Dedifferentiated amniotic fluid mesenchymal stem cell (primary cell): ENCODE data around the gene BRD9.
"Not testable (repeated sequence)": the region's sequence is repeated elsewhere in the genome, so short reads cannot be mapped to it uniquely, and the experiment has no call there.

Source experiments
- DNase-seq: peaks from one replicate; pipeline ENCODE4 v3.0.0-alpha.2; 2016; ENCODE audit errors: extremely low spot score

The BRD9 gene

DNA sequence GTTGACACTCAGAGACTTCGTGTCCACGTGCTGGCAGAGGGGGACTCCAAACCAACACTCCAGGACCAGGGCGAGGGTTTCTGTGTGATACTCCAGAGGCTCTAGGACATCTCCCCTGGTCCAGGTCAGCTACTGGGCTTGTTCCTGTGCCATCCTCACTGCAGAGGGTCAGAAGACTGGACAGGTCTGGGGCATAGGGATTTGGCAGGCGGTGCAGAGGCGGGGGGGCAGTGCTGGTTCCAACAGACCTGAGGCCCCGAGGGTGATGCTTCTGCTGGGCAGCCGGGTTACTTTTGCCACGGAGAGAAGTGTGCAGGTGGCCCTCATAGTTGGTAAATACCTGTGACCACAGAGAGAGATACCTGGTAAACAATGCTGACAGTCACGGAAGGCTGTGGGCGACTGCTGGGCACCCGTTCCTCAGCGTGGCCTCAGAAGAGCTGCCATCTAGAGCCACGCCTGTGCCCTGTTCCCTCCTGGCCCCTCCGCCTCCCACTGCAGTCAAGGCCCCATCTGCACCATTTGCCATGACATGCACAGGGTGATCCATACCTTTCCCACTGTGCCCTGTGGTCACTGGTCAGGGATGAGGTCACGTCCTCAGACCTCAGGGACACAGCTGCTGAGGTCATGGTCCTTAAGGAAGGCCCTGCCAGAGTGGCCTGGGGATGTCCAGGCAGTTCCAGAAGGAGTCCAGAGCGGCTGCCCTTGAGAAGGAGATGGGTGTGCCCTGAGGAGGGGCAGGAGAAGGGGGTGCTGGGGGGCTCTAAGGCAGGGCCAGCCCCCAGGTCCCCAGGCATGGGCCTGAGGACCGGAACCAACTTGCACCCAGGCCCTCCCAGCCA is 30.1 kb upstream of the BRD9 start:
- no peak for DNase-seq

DNA sequence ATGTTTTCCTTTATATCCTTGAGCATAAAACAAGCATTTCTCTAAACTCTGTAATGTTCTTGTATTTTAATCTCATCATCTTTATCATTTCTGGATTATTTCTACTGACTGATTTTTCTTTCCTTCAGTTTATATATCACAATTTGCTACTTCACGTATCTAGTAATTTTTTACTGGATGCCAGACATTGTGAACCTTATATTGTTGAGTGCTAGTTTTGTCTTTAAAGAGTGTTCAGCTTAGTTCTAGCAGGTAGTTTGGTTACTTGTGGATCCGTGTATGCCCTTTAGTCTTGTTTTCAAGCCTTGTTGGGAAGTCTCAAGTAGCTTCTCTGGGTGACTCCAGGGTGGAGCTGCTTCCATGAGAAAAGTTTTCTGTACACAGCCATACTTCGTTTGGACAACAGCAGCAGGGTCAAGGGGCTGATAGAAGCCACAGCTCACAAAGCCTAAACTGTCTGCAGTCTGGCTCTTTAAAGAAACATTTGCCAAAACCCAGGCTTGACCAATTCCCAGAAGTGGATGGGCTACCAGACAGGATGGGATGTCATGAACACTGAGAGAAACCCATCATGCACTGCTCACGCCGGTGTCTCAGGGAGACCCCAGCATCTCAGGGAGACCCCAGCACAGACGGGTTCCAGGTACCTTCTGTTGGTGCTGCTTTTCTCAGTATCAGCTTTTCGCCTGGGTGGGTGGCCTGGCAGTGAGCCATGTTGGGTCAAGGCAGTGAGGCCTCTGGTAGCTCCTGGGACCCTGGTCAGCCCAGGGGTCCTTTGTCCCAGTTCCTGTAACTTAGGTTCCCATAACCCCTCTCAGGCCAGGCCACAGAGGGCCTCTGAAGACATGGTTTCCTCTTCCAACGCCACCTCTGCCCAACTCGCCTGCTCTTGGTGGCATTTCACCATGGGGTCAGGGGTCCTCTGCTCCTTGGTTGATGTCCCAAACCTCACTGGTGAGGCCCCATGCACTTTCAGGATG is 29.1 kb upstream of the BRD9 start:
- DNase-seq: no peak

DNA sequence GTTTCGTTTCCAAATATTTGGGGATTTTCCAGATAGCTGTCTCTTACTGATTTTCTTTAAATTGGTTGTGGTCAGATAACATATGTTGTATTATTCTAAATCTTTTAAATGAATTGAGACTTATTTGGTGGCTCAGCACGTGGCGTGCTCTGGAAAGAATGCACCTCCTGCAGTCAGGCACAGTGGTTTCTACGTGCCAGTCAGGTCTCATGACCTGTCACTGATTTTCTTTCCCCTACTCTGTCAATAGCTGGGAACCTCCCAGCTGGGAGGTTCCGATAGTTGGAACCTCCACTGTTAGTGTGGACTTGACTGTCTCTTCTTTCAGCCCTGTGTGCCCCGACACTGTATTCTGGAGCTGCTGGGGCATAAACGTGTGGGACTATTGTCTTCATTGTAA is 27.7 kb upstream of the BRD9 start:
- no peak for DNase-seq

DNA sequence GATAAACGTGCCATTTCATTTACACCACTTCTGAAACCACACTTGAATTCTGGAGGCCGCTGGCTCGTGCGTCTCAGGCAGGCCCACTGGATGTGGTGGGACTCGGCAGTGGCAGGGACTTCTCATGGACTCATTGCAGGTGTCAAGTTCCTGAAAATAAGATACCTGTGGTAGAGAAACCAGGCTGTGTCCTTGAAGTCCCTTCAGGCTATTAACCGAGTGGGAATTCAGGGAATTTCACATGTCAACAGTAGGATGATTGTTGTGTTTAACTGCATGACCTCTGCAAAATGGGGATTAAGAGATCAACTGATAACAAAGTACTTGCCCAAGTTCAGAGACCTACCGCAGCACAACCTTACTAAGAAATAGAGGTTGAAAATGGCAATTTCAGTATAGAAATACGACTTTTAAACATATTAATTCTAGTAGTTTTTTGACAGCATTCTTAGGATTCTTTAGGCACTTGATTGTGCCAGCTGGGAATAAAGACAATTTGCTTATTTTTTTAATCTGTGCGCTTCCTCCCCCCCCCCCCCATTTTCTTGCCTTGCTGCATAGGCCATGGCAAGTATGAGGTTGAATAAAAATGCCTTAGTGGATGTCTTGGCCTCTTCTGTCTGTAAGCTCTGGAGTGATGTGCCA is 26.9 kb upstream of the BRD9 start:
- no peak for DNase-seq

DNA sequence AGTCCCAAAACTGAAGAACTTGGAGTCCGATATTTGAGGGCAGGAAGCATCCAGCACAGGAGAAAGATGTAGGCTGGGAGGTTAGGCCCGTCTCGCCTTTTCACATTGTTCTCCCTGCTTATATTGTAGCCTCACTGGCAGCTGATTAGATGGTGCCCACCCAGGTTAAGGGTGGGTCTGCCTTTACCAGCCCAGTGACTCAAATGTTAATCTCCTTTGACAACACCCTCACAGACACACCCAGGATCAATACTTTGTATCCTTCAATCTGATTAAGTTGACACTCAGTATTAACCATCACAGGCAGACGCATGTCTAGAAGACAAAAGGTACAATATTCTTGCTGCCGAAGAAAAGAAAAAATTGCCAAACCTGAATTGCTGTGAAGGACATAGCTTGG is 26.1 kb upstream of the BRD9 start:
- DNase-seq: not testable (repeated sequence)

DNA sequence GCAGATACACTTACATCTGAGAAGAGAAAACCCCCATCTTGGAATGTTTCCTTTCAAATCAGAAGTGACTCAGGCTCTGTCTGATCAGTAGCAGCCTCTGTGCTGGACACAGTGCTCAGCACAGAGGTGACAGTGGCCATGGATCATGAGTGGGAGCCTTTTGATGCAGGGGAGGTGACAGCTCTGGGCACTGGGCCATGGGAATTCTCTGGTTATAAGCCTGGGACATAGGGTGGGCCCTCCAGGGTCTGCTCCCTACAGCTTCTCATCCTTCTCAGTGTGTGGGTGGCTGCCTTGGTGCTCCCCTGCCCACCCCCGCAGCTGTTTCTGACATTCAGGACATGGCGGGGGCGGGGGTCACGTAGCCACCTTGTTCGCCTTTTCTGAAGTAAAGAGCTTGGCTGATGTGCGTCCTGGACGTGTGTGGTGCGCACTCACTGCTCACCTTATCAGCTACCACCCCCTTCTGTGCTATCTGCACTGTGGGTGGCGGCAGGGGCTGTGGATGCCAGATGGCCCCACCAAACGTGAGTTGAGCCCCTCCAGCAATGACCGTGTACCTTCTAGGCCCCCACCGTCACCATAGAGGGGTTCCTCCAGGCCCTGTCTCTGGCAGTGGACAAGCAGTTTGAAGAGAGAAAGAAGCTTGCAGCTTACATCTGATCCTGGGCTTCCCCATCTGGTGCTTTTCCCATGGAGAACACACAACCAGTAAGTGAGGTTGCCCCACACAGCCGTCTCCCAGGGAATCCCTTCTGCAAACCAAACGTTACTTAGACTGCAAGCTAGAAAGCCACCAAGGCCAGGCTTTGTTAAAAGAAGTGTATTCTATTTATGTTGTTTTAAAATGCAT is 24.1 kb upstream of the BRD9 start:
- DNase-seq: no peak

DNA sequence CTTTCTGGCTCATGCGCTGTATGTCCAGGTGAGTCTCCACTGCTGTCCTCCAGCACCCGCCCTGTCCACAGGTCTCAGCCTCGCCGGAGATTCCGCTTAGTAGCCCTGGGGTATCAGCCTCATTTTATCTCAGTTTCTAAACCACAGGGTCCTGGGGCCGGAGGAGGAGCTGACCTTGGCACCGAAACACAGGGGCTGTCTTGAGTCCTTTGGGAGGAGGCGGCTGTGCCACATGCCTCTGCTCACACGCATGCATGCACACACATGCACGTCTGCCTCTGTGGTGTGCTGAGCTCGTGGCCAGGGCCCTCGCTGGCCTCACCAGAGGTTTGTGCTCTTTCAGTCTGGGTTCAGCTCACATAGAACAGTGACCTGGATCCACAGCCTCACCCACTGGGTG is 23.3 kb upstream of the BRD9 start:
- no peak for DNase-seq

DNA sequence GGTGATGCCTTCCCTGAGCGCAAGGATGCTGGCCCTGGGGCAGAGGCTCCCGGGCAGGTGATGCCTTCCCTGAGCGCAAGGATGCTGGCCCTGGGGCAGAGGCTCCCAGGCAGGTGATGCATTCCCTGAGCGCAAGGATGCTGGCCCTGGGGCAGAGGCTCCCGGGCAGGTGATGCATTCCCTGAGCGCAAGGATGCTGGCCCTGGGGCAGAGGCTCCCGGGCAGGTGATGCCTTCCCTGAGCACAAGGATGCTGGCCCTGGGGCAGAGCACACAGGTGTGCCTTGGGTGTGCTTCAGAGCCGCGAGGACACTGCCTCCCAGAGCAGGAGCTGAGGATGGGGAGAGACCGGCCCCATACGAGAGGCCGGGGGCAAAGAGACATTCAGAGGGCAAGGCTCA is 22.7 kb upstream of the BRD9 start:
- DNase-seq: not testable (repeated sequence)

DNA sequence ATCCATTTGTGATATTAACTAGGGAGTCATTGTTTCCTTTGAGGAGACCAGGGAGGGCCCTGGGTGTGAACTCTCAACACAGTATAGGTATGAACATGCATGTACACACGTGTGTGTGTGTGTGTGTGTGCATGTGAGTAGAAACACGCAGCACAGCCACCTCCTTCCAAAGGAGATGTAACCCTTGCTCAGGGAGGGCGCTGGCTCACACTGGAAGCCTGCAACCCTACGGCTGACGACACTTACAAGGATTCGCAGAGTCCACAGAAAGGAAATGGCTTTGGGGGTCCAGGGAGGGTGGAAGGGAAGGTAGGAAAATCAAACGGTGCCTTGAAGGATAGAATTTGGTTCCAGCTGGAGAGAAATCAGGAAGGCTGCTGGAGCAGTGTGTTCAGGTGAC is 22.0 kb upstream of the BRD9 start:
- no peak for DNase-seq

DNA sequence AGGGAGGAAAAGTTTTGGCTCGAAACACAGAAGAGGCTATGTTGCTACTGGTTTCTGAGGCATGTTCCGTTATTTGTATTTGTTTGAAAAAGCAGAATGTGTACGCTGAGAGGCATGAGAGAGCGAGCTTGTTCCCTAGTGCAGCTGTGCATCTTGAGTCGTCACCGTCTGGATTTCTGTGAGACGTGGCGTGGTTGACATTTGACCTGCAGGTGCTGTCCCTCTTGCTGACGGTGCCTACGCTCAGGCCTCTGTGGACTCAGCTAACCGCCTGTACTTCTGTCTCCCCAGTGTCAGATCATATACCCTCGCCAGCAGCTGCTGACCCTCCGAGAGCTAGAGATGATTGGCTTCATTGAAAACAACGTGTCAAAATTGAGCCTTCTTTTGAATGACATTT is 21.6 kb upstream of the BRD9 start:
- no peak for DNase-seq

DNA sequence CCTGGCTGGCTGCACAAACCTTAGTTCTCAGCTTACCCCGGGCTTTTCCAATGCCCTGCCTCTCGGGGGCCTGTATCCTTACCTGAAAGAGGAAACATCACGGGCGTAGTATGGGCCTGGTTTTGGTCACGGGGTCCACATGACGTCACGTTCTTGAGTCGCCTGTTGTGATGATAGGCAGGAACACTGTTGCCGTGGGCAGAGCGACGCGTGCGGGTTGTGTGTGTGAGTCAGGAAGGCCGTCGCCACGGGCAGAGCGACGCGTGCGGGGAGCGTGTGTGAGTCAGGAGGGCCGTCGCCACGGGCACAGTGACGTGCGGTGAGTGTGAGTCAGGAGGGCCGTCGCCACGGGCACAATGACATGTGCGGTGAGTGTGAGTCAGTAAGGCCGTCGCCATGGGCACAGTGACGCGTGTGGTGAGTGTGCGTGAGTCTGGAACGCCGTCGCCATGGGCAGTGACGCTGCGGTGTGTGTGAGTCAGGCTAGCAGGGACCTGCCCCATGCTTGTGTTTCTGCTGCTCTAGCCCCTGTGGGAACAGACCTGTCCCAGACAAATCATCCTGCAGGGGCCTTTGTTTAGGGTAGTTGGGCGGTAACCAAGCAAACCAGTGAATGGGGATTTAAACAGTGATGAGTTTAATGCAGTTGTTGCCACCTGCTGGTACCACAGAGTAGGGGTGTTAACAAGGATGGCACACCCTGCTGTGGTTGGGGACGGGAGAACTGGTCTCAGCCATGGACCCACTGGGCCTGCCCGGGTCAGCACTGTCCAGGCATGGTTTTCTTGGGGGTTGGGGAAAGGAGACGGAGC is 19.9 kb upstream of the BRD9 start:
- no peak for DNase-seq

DNA sequence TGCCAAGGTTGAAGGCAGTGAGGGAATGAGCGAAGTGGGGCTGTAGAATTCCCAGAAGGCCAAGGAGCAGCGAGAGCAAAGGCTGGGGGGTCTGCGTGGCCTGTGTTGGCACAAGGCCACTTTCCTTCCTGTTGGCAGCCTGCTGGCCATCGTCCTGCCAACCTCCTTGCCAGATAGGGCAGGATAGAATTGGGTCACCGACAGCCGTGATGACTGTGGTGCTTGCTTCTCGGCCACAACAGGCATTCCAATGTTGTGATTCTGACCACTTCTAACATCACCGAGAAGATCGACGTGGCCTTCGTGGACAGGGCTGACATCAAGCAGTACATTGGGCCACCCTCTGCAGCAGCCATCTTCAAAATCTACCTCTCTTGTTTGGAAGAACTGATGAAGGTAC is 19.0 kb upstream of the BRD9 start:
- DNase-seq: no peak

DNA sequence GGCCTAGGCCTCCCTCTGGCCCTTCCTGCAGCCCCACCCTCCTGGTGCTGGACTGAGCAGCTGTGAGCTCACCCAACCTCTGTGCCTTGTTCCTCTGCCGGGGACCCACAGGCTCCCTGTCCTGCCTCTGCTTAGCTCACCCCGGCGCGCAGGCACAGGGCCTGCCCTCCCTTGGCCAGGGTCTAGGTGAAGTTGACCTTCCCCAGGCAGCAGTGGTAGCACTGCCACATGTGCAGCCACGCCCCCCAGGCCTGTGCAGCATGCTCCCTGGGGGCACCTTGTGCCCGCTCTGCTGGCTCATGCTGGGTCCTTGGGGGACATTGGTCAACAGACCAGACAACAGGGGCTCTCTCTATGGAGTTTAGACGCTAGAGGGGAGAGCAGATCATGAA is 18.2 kb upstream of the BRD9 start:
- DNase-seq: no peak

DNA sequence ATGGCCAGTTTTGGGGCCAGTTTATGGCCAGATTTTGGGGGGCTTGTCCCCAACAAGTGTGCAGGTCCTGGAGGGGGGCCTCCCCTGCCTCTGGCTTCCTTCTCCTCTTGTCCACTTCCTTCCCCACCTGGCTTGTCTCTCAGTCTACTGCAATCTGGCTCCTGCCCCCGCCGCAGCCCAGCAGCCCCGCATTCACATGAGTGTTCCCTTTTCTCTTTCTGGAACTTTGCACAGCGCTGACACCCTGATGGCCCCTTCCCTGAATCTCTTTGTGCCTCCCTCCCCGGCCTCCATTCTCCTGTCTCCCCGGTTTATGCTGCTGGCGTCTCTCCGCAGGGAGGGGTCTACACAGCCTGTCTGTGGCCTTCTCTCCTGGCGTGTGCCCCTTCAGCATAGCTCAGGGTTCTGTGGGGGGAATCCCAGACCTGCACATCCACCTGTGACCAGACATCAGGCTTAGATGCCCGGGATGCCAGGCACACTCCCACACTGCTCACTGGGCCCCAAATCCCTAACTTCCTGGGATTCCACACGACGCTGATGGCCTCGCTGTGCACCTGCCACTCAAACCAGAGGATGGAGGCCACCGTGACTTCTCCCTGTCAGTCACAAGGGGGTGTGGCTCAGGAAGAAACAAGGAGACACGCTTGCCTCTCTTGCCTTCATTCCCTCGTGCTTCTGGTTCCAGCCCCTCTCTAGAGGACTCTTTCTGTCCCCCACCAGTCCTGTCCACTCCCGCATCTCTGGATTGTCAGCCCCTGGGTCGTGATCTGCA is 17.6 kb upstream of the BRD9 start:
- DNase-seq: no peak

DNA sequence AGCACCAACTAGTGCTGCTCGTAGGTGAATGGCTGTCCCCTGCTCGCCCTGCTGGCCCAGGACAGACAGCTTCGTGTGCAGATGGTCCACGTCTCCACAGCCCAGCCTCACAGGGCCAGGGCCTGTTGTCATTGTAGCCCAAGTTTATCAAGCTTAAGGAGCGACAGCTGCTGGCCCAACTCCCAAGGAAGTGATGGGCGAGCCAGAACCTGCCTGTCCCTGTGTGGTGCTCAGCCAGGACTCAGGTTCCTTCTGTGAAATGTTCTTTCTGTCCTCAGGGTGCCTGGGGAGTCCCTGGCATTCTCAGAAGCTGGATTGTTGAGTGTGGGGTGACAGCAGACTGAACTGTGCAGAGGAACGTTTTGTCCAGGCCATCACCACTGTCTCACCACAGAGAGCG is 16.5 kb upstream of the BRD9 start:
- DNase-seq: no peak

DNA sequence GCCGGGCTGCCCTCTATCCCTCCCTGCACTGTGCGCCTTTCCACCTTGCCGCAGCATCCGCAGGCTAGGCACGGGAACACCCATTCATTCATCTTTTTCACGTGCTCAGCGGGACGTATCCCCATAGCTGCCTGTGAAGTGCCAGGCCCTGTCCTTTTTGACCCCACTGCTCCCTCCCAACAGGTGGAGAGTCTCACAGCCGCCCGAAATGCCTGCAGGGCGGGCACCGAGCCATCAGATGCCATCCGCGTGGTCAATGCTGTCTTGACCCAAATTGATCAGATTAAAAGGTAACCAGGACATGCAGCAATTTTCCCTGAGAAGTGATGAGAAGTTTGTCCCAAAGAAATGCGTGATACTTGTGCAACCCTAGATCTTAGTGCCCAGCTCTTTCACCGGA is 15.6 kb upstream of the BRD9 start:
- no peak for DNase-seq

DNA sequence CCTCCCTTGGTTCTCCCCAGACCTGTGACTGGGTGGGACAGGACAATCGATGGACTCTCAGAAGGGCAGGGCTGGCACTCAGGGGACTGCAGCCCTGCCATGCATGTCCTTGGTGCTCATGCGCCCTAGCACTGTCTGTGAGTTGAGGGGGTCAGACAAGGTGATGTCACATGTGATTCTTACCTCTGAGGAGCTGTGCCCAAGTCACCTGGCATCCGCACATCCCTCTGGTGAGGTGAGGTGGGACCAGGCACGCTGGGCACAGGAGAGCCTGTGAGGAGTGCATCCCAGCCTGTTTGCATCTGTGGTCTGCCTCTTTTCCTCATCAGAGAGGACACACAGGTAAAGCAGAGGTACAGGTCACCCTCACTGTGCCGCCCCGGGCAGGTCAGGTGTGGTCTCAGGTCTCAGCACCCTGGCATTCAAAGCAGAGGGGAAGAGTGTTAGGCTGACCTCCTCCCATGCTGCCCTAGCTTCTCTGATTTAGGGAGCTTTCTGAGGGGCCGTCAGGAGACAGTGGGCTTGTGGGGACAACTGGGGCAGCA is 14.8 kb upstream of the BRD9 start:
- no peak for DNase-seq

DNA sequence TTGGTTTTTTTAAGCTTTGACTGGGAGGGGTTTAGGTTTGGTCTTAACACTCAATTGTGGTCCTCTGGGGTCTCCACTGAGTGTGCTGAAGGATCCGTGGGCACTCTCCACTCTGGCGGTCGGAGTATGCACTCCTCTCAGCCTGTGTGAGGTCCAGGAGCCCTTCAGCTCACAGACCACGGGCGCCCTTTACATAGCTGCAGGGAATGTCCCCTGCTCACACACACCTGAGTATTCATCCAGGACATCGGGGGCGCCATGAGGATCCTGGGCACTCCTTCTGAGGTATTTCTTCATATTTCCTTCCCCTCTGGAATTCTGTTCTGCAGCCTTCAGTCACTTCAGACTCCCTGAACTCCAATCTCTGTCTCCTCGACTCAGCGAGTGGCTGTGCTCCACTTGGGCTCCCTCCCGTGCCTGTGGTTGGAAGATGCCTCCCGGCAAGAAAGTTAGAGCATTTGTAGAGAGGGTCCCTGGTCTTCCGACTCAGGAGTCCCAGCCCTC is 12.6 kb upstream of the BRD9 start:
- DNase-seq: no peak

DNA sequence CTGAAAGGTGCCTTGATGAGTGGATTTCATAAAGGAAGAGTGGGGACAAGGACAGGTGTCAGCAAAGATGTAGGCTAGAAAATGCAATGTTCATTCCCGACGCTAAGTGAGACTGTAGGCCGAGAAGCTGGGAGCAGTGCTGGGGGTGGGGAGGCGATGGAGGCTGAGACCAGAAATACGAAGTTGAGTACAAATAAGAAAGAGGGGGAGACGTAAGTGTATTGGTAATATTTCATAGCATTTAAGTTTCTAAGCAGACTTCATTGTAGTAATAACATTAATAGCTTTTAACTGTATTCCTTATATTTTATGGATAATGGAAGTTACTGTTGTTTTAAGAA is 11.1 kb upstream of the BRD9 start:
- DNase-seq: no peak
